ENCODE results near the gene PCED1A. TPM values are rescaled to one million over a fixed set of nuclear protein-coding genes. Genes with fewer than 3 reads are reported as not detected.

PCED1A gene
- total and polyA plus RNA-seq, 9 of the 15 experiments (the other 6 are each of a cell fraction or from before 2014, with no cell fraction given), result 1.5 to 11.5 (median 5.9) TPM

DNA sequence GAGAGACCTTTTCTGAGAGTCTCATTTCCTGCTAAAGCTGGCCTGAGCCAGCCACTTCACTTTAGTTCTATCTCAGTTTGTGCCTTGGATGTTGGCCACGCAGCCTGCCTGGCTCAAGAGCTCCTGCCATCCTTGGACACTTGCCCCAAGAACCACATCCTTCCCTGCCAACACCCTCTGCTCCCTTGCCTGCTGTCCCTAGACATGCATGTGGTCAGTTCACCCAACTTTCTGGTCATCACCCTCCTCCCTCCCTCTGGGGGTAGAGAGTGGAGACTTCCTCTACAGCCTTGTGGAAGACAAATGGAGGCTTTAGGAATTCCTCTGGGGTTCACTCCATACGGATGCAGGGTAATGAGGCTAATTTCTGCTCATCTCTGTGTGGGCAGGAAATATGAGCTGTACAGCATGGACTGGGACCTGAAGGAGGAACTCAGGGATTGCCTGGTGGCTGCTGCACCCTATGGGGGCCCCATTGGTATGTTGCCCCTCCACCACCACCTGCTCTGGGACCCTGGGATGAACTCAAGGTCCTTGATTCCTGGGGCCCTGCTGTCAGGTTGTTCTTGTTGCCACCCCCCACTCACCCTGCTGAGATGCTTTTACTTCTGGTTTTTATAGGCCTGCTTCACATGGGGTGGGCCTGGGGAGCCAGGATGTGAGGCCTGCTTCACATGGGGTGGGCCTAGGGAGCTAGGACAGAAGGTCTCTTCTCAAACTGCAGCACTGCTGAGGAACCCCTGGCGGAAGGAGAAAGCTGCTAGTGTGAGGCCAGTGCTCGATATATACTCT is 19.1 kb upstream of the PCED1A start (continued):
- TF ChIP-seq, protein P1, sequence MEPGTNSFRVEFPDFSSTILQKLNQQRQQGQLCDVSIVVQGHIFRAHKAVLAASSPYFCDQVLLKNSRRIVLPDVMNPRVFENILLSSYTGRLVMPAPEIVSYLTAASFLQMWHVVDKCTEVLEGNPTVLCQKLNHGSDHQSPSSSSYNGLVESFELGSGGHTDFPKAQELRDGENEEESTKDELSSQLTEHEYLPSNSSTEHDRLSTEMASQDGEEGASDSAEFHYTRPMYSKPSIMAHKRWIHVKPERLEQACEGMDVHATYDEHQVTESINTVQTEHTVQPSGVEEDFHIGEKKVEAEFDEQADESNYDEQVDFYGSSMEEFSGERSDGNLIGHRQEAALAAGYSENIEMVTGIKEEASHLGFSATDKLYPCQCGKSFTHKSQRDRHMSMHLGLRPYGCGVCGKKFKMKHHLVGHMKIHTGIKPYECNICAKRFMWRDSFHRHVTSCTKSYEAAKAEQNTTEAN (CRISPR knock-in tag; IDR thresholded peaks at IDR 0.05), result no peak
- TF ChIP-seq CBX1 (IDR thresholded peaks at IDR 0.05; ENCODE audit: low read depth) (no peak), MYBL2 (IDR thresholded peaks at IDR 0.05; ENCODE audit: low read depth) (no peak), MYBL2 (CRISPR knock-in tag; IDR thresholded peaks at IDR 0.05; ENCODE audit: borderline replicate concordance) (no peak), CBX2 (IDR thresholded peaks at IDR 0.05; ENCODE audit: insufficient read depth, low read length, poor library complexity, severe bottlenecking) (no peak)

DNA sequence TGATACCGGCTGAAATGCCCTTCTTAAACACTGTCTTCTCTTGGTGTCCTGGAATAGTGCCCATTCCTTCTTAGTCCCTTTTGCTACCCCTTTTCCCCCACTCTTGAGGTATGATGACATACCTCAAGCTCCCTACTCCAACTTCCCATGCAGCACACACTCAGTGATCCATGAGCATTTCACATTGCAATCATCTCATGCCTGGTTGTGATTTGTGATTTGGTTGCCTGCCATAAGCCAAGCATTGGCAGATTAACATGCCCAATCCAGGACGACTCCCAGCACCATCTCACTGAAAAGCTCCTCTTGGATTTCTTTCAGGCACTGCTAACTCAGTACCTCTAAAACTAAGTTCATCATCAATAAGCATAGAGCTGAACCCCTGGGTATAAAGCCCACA is 18.1 kb upstream of the PCED1A start:
- ChIA-PET POLR2A (interaction anchor here (1.6 kb wide), 1 partner anchor 8 kb away, joined by 6 read pairs; no protein-coding TSS in a partner anchor), CTCF (ENCODE audit: low intra/inter-chr PET ratio) (no interaction called here)
- peaks cover 5% of the 10 kb centered on the region; the same call in 2 of the 3 replicates for H3K36me3 ChIP-seq (ENCODE audit: control insufficient read depth, insufficient read depth, low read length)
- FAIRE-seq, result no peak
- ATAC-seq, result no peak
- BruUV-seq (replicated peaks), result no TSS peak
- H3K79me2 ChIP-seq (ENCODE audit: control insufficient read depth, insufficient read depth, low read length), result no peaks in the 10 kb centered on the region
- no peaks in the 10 kb centered on the region for H3K27me3 ChIP-seq (ENCODE audit: control insufficient read depth in 2 of 2, insufficient read depth in 2 of 2, low read length in 2 of 2)
- intact Hi-C loops (cut with micrococcal nuclease) (no loop called here), in situ Hi-C loops (cut with MboI) (no loop called here)
- H3K27ac ChIP-seq (ENCODE audit: extremely low read depth, low read depth, low read length), result no peak overlapping the region
- H3K4me3 ChIP-seq, result no peak overlapping the region
- H3K9me3 ChIP-seq (replicated peaks; ENCODE audit: control insufficient read depth, insufficient read depth, low read depth, low read length), result no peaks in the 10 kb centered on the region
- no peak overlapping the region for H3K9ac ChIP-seq (ENCODE audit: insufficient read depth in 1 of 2, low read depth in 2 of 2, low read length in 2 of 2)
- no peaks in the 10 kb centered on the region for H3K9me1 ChIP-seq (ENCODE audit: control insufficient read depth, insufficient read depth, low read length)
- H4K20me1 ChIP-seq (replicated peaks; ENCODE audit: control insufficient read depth, insufficient read depth, low read length), result no peaks in the 10 kb centered on the region
- no peaks in the 10 kb centered on the region for H3K4me1 ChIP-seq (replicated peaks in 1 of 2; ENCODE audit: control insufficient read depth in 2 of 2, insufficient read depth in 2 of 2, low read length in 2 of 2)
- no peak overlapping the region for H3K4me2 ChIP-seq (ENCODE audit: insufficient read depth, low read length)
- no peak for DNase-seq (ENCODE audit: extremely low read depth in 1 of 4, low spot score in 3 of 4)
- no peak overlapping the region for H2AFZ ChIP-seq (ENCODE audit: low read depth, low read length)
- 45% methylated on average over 2 of the region's 2 CpGs for WGBS (ENCODE audit: insufficient coverage, low coverage, missing lambda C conversion rate)
- no peak for TF ChIP-seq ERF (CRISPR knock-in tag; IDR thresholded peaks at IDR 0.05)
- TF ChIP-seq ZNF174 (CRISPR knock-in tag; IDR thresholded peaks at IDR 0.05), result no peak
- no peak for TF ChIP-seq CXXC5 (CRISPR knock-in tag; IDR thresholded peaks at IDR 0.05)
- TF ChIP-seq KLF6 (CRISPR knock-in tag; IDR thresholded peaks at IDR 0.05; ENCODE audit: borderline replicate concordance), result no peak
- no peak for TF ChIP-seq RNF2 (IDR thresholded peaks at IDR 0.05)
- no peak for TF ChIP-seq MEF2A (IDR thresholded peaks at IDR 0.05; ENCODE audit: control insufficient read depth, low read depth, low read length)
- TF ChIP-seq, protein P2, sequence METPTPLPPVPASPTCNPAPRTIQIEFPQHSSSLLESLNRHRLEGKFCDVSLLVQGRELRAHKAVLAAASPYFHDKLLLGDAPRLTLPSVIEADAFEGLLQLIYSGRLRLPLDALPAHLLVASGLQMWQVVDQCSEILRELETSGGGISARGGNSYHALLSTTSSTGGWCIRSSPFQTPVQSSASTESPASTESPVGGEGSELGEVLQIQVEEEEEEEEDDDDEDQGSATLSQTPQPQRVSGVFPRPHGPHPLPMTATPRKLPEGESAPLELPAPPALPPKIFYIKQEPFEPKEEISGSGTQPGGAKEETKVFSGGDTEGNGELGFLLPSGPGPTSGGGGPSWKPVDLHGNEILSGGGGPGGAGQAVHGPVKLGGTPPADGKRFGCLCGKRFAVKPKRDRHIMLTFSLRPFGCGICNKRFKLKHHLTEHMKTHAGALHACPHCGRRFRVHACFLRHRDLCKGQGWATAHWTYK (CRISPR knock-in tag; IDR thresholded peaks at IDR 0.05), result no peak
- no peak for TF ChIP-seq ZNF79 (CRISPR knock-in tag; IDR thresholded peaks at IDR 0.05; ENCODE audit: low read depth)
- TF ChIP-seq KHSRP (IDR thresholded peaks at IDR 0.05), result no peak
- TF ChIP-seq TEAD1 (CRISPR knock-in tag; IDR thresholded peaks at IDR 0.05), result no peak
- TF ChIP-seq ZNF263 (CRISPR knock-in tag; IDR thresholded peaks at IDR 0.05; ENCODE audit: borderline replicate concordance), result no peak
- no peak for TF ChIP-seq ZNF134 (CRISPR knock-in tag; conservative IDR thresholded peaks at IDR 0.05)
- TF ChIP-seq SRF (CRISPR knock-in tag; IDR thresholded peaks at IDR 0.05), result no peak
- TF ChIP-seq POLR2B (IDR thresholded peaks at IDR 0.05; ENCODE audit: low read depth, partially characterized antibody), result no peak
- TF ChIP-seq ZNF232 (CRISPR knock-in tag; IDR thresholded peaks at IDR 0.05), result no peak
